GM21381 (cell line): ENCODE results near the gene CLEC1B.
"Not testable (repeated sequence)": the region's sequence is repeated elsewhere in the genome, so short reads cannot be mapped to it uniquely, and the experiment has no call there.

Experiments
- ATAC-seq: cut with Tn5 transposase; IDR thresholded peaks from one replicate; pipeline ENCODE4 v1.9.1; 2021; ENCODE audit warnings: mild to moderate bottlenecking, moderate library complexity; ENCODE audit not compliant: unreplicated experiment

Gene CLEC1B

DNA sequence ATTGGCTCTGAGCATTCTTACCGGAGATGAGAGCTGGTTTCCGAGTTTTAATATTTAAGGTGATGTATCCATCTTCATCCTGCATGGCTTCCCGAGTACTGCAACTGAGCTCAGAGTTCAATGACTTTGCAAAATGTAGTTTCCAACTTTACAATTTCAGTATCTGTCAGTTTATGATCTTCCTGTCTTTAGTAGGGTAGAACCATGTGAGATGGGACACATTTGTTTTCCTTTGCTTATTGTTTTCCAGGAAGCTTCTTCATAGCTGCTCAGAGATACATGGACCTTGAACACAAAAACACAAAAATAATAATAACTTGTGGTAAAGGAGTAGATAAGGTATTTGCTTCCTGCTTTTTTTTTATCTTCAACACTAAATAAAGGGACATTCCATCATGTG is at the start of gene CLEC1B:
Gene CLEC1B (minus strand): TSS at position 106 of the 400 bp plus-strand sequence. CDS start 21 bp downstream, at position 85.
- ATAC-seq: no peak

DNA sequence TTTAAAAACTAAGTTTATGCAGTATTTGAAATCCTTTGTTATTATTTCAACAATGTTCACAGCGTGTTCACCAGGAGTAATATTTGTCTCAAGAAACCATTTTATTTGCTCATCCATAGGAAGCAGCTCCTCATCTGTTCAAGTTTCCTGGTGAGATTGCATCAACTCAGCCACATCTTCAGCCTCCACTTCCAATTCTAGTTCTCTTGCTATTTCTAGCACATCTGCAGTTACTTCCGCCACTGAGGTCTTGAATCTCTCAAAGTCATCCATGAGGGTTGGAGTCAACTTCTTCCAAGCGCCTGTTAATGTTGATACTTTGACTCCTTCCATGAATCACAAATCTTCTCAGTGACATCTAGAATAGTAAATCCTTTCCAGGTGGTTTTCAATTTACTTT is 49.6 kb upstream of the CLEC1B start:
- ATAC-seq: no peak

DNA sequence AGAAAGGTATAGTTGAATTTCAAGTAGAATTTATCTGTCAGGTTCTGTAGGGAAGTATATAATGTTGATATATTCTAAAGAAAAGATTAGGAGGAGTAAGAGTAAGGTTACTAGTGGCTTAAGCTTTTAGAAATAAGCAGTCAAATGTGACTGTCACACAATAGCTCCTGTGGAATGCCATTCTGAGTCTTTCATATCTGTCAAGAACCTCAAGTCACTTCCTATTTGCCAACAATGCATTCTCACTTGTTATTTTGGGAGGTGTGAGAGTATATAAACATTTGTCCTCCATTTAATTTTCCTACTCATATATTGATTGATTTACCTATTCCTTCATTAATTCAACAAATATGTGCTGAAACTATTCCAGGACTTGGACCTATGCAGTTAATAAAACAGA is 43.2 kb upstream of the CLEC1B start:
- no peak for ATAC-seq

DNA sequence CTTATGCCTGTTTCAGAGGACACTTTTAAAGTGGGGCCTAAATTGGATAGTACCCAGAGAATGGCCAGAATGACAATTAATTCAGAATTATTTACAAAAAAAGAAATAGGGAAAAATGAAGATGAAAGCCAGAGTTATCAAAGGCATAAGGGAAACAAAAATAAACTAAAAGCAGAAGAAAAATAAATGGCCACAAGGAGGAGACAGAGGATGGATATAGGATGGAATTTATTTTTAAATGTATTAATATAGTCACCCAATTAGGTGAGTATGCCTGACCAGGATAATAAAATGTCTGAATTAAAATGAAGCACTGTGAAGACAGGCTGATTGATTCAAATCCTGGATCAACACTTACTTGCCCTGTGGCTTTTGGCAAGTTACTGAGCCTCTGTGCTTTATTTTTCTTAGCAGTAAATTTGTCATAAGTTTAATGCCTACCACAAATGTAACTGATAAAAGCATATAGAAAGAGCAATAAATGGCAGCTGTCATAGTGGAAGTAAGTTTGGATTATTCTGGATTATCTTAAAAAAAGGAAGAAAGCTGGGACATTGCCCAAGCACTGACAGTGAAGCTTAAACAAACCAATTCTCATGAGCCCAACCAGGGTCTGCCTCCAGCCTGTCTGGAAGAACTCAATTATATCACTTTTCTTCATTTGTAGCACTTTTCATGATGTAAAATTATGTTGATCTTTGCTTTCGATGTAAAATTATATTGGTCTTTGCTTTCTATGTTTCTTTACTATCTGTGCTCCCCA is 35.0 kb upstream of the CLEC1B start:
- no peak for ATAC-seq

DNA sequence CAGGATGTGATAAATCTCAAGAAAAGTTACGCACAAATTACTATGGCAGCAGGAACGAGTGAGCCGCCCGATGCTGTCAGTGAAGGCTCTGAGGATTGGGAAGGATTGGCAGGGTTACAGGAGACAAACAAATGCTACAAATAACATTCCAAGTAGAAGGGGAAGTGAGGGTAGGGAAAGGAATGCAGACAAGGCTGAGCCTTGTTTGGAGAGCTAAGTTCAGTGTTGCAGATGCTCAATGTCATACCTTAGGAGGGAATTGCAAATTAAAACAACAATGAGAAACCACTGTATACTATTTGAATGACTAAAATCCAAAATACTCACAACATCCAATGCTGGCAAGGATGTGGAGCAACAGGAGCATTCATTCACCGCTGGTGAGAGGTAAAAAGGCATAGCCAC is 32.9 kb upstream of the CLEC1B start:
- ATAC-seq: no peak

DNA sequence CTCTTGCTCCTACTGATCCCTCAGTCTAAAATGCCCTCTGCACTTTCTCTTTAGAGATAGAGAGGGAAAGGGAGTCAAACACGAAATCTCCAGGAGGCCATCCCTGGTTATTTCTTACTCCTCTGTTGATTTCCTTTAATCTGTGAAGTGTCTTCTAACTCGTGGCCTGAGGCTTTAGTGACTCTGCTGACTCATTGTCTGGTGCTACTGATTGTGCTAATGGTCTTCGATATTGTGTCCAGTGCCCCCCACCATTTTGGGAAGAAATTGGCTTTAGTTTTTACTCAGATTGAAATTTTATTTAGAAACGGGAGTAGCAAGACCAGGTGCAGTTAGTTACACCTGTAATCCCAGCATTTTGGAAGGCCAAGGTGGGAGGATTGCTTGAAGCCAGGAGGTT is 32.4 kb upstream of the CLEC1B start:
- no peak for ATAC-seq

DNA sequence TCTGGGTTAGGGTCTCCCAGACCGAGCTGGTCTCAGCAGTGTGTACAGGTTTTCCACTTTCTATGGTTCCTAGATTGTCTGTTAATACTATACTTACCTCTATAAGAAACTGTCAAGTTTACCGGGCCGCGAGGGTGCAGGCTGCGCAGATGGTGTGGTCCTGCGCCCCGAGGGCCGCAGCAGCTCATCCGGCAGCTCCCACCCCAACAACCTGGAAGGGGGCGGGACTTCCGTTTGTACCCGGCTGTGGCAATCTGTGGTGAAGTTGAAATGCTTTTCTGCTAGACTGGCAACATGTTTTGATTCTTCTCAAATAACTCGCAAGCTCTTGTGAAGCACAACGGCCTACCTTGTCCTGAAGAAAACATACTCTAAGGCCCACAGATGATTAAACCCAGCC is 31.5 kb upstream of the CLEC1B start, which contains the start of gene CLEC9A:
Gene CLEC9A (plus strand): TSS at position 237 of the 400 bp plus-strand sequence. CDS start 22,006 bp downstream, outside the sequence.
- no peak for ATAC-seq

DNA sequence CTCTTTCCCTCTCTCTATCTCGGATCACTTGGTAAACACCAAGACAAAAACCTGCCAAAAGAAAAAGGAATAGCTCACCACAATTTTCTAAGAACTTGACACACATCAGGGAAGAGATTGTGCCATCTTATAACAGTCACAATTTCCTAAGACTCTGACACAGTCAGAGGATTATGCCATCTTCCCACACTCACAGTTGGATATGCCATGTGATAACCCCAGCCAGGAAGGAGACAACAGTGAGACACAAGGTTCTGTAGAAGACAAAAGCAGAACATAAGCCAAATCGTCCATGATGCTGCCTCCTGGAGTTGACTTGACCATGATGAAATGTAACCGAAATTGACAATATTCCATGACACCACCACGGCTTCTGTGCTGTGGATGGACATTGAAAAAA is 28.8 kb upstream of the CLEC1B start:
- no peak for ATAC-seq

DNA sequence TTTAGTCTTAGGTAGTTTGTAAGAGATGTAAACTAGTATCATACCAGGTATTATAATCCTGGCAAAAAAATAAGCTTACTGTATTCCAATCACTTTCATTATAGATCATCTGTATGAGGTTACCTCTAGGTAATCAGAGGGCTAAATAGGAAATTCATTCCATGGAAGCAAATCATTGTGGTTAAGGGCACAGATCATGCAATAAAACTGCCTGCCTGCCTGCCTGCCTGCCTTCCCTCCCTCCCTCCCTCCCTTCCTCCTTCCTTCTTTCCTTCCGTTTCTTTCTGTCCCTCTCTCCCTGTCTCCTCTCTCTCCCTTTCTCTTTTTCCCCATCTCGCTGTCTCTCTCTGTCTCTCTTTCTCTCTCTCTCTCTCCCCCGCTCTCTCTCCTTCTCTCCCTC is 28.4 kb upstream of the CLEC1B start:
- no peak for ATAC-seq

DNA sequence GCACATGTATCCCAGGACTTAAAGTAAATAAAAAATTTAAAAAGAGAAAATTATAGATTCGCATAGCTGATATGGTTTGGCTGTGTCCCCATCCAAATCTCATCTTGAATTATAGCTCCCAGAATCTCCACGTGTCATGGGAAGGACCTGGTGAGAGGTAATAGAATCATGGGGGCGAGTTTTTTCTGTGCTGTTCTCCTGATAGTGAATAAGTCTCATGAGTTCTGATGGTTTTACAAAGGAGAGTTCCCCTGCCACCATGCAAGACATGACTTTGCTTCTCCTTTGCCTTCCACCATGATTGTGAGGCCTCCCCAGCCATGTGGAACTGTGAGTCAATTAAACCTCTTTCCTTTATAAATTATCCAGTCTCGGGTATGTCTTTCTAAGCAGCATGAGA is 27.7 kb upstream of the CLEC1B start:
- ATAC-seq: not testable (repeated sequence)

DNA sequence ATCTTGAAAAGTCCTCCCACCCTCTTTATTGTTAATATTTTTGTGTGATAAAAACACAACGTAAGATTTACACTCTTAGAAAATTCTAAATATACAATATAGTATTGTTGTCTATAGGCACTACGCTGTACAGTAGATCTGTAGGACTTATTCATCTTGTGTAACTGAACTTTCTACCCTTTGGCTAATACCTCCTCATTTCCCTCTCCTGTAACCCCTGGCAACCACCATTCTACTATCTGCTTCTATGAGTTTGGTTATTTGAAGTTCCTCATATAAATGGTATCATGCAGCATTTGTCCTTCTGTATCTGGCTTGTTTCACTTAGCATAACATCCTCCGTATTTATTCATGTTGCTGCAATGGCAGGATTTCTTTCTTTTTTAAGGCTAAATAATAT is 26.3 kb upstream of the CLEC1B start:
- ATAC-seq: no peak

DNA sequence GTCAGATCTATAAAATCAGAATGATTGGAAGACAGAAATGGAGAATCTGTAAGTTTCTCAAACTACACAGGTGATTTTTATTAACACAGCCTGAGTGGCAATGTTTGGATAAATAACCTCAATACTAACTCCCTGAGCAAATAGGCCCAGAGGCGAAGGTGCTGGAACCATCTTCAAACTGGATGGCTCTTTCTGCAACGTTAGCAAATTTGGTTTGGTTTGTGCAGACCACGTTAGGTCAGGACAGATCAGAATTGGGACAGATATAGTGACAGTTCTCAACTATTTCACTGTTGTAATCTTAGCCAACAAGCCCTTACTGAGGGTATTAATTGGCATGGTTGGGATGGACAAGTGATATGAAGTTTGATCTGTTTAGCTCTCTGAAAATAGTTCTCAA is 22.4 kb upstream of the CLEC1B start:
- ATAC-seq: no peak

DNA sequence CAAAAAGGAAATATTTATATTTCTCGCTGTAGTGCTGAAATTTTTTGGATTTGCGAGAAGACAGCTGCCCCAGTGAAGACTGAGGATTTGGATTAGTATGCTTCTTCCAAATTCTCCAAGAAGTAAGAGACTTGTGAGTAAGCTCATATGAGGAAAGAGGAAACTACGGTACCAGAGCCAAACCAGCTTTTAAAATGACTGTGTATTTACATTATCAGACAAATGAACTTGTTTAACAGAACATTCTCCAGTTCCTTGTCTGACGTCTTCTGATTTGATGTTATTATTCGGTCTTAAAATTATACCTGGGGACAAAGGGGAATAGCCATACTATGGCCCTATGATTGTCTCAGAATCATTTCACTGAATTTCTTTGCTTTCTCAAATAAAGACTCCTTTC is 19.5 kb upstream of the CLEC1B start:
- no peak for ATAC-seq

DNA sequence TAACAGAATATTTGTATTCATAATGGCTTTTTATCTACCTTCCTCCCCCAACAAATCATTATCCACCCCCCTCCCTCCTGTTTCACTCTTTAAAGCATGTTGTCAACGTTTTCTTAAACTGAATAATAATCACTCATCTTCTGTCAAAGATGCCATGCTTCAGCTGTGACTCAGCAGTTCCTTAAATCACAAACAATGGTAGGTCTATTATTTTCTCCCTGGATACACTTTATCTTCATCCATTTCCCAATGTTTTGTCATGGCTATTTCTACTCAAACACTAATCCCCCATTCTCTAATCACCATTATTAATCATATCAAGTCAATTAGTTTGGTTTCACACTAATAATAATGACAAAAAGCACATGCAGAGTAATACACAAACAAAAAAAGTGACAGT is 18.0 kb upstream of the CLEC1B start:
- no peak for ATAC-seq

DNA sequence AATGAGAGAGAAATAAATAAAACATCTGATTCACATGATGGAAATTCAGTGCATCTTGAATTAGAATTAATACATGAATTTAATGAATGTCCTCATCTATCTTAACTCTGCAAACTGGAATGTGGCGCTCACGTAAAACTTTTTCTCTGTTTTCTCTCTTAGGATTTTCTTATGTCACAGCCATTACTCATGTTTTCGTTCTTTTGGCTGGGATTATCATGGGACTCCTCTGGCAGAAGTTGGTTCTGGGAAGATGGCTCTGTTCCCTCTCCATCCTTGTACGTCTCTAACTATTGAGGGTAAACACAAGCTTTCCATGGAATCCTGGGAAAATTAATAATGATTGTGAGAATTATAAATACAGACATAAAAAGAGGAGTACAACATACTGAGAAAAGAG is 16.5 kb upstream of the CLEC1B start:
- no peak for ATAC-seq

DNA sequence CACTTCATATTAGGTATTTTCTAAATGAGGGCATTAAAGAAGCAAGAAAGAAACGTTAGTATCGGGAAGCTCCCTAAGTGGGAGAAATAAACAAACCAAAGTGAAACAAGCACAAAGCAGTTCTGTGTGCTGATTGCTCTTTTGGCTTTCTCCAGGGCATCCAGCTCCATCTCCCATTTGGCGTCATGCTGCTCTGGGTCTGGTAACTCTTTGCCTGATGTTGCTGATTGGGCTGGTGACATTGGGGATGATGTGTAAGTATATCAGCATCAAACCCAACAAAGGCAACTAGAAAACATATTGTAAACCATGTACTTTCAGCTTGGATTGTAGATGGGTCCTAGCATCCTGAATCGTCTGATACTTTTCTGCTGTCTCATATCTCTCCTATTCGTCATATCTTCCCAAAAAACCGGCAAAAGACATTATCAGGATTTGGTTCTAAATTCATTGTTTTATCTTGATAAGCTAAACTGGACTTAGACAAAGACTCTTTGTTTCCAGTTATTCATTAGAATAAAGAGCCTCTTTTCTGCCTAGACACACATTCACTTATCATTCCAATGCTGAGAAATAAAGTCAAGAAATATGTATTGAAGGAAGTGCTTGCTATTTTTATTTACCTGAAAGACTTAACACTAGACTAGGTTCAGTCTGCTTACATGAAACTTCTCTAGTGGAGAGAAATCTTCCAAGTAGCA is 13.9 kb upstream of the CLEC1B start:
- ATAC-seq: no peak

DNA sequence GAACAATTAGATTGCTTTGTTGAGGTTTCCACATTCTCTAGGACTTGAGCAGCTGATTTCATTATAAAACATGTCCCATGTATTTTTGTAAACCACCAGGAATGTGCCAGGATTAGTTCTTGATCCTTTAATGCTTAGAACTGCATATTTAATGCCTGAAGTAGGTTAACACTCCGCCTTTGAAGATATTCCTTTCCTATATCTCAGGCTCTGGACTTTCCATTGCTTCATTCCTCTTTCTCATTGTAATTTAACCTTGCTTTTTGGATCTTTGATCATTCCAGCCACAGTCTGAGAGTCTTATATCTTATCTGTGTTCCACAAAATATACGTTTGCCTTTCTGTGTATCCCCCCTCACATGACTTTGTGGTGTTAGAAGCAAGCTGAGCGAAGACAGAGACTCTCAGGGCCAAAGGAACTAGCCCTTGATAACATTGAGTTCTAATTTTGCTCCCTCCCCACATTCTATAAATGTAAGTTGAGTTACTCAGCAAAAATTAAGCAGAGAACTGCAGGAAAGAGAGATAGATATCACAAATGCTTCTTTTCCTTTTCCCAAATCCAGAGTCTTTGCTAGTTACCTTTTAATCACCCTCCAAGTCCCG is 2.4 kb upstream of the CLEC1B start:
- no peak for ATAC-seq

DNA sequence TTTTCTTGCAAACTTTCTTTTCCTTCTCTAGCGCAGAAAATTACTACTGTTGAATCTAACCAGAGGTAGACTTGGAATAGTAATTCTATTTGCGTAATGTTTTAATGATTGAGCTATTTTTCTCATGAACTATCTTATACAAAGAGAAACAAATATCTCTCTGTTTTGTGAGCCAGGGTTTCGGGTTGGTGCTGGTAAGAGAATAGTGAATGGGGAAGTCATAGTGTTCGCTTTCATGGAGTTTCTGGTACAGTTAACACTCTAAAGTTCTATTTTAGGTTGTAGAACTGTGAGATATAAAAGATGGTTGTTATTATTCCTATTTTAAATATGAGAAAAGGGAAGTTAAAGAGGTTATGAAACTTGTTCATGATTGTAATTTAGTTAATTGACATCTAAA is 6.6 kb downstream of the CLEC1B start:
- no peak for ATAC-seq

DNA sequence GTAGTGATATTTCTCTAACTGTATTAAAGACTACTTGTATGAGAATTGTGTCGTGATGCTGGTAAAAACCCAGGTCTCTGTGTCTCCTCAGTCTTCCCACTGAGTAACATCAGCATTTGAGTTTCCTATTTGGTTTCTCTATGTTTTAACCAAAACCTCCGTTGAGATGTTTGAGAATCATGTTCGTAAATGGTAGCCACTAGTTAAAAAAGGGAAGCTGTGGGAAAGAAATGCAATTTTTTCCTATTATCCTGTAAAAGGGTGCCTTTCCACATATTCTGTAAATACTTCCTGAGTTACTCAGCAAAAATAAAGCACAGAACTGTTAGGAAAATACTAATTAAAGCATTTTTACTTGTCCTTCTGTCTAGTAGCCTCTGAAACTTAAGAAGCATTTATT is 7.0 kb downstream of the CLEC1B start:
- no peak for ATAC-seq

DNA sequence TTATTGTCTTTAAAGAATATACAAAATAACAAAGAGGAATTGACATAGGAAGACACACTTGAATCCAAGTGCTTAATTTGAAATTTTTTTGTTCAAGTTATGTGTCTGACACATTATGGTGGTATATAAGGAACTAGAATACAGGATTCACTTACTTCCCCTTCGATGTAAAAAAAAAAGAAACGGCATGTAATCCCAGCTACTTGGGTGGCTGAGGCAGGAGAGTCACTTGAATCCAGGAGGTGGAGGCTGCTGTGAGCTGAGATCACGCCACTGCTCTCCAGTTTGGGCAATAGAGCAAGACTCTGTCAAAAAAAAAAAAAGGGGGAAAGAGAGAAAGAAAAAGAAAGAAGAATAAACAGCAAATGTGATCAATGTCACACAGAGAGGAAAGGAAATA is 18.8 kb downstream of the CLEC1B start:
- ATAC-seq: no peak

DNA sequence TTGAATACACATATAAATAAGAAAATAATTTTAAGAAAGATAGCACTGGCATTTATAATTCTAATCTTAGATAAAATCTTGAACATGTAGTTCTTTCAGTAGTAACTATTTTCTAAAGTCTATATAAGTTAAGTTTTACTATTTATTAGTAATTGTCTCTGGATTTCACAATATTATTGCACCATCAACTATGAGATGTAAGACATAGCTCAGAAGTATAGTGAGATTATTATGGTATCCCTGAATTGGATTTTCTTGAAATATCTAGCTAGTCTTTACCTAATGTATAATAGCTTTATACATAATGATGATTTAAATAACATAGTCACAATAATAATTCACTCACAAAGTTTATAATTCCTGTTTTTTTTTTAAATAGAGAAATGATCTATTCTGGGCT is 21.0 kb downstream of the CLEC1B start:
- no peak for ATAC-seq

DNA sequence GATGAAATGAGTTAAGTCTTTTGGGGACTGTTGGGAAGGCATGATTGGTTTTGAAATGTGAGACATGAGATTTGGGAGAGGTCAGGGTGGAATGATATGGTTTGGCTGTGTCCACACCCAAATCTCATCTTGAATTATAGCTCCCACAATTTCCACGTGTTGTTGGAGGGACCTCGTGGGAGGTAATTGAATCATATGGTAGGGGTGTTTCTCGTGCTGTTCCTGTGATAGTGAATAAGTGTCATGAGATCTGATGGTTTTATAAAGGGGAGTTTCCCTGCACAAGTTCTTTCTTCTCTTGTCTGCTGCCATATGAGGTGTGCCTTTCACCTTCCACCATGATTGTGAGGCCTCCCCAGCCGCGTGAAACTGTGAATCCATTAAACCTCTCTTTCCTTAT is 22.3 kb downstream of the CLEC1B start:
- ATAC-seq: not testable (repeated sequence)
